CD1c-positive myeloid dendritic cell (primary cell): Measurements from ENCODE around the gene SLC6A3.
"Not testable (repeated sequence)": the region's sequence is repeated elsewhere in the genome, so short reads cannot be mapped to it uniquely, and the experiment has no call there.

Experiments used
- DNase-seq: peaks from one replicate; pipeline ENCODE4 v3.0.0-alpha.2; 2016; ENCODE audit errors: extremely low spot score

The SLC6A3 gene

DNA sequence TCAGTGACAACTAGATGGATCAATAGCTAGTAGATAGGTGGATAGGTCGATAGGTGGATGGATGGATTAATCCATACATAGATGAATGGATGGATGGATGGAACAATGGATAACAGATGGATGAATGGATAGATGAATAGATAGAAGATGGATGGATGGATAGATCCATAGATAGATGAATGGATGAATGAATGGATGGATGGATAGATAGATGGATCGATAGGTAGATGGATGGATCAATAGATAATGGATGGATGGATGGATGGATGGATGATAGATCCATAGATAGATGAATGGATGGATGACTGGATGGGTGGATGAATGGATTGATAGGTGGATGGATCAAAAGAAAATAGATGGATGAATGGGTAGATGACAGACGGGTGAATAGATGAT, 5.1 kb downstream of the SLC6A3 start:
- DNase-seq: no peak

DNA sequence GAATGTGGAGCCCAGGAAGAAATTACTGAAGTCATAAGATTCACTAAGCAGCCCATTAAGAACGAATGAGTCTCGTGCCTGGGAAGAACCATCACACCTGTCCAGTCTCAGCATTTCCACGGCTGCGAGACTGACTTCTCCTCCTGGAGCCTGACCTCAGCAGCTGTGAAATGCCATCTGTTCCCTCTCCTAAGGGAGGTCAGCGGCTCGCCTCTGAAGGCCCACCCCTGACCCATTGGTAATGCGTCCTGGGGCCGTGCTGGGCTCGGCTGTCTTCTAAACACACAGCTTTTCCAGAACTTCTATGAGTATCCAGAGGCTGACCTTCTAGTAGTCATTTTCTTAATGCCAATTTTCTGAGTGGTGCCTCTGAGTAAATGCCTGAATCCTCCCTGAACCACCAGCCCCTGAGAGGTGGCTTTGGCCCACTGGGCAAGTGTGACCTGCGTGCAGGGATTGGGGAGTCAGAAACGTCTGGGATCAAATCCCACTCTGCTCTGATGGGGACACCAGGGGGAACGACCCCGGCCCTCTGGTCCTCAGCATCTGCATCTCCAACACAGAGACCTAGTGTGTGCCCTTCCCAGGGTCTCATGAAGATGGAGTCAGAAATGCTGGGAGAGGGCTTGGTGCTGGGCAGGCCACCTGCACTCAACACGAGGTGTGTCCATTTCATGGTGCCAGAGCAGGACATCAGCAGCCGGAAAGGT, 5.7 kb downstream of the SLC6A3 start:
- no peak for DNase-seq

DNA sequence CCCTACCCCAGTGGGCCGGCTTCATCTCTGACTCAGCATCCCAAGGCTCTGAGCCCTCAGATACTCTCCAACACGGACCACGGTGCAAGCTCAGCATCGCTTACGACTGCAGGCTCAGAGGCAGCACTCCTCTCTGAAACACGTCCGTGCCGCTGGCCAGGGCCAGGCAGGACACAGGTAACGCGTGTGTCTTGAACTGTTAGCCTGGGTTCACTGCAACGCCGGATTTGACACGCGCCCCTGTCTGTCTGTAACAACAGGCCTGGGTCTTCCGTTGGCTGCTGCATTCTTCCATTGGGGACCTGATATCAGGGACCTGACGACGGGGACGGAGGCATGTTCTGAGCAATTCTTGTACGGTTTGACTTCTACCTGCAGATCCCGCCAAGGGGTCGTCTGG, 6.4 kb downstream of the SLC6A3 start:
- DNase-seq: no peak

DNA sequence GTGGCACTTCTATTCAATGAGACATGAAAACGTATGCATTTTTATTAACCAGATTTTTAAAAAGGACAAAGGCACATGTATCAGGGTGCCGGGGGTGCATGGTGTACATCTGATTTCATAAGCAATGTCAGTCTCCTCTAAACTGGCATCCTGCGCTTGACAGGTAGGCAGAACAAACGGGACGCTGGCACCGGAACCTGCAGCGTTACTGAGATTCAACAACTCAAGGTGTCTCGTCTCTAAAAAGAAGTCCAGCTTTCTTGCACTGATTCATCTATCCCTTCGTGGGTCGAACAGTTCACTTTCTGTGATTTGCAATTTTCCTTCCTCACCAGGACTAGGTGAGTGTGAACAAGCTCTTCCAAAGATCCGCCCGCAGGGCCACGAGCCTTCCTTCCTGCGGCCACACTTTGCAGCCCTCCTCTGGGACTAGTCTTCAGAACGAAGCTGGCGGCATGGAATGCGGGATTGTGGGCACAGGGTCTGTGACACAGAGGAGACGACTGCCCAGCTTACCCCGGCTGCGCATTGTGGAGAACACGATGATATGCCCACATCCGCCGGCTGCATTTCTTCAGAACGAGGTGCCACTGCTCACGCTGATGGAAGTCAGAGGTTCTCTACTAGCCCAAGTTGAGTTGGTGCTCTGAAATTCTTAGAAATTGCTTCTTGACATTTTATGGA, 7.2 kb downstream of the SLC6A3 start:
- no peak for DNase-seq

DNA sequence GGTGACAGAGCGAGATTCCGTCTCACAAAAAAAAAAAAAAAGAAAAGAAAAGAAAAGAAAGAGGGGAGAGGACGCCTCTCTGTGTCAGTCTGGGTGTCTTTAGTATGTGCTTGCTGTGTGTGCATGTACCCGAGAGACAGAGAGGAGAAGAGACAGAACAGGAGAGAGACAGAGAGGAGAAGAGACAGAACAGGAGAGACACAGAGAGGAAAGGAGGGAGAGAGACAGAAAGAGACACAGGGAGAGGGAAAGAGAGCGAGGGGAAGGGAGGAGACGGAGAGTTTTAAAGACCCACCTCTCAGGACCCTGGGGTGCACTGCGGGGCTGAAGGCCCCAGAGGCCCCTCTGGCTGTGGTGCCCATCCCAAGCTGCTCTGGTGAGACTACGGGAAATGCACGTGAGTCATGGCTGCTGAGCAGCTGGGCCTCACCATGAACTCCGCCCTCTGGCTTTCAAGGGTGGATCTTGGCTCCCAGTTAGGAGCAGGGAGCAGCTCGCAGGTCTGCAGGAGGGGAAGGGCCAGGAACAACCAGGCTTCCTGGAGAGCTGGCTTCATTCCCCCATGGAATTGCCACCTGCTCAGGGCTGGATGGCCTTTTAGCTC, 7.9 kb downstream of the SLC6A3 start:
- no peak for DNase-seq

DNA sequence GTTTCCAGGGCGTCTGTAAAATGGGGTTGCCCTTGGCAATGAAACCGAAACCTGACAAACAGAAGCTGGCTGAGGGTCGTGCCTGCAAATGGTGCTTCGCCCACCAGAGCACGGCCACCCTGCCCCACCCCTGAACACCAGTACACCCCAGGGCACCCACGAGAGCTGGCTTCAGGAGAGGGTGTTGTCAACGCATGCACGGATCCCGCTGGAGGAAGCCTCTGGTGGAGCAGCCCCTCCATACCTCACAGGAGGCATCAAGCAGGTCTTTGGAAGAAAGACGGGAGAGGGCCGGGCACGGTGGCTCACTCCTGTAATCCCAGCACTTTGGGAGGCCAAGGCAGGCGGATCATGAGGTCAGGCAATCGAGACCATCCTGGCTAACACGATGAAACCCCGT, 8.6 kb downstream of the SLC6A3 start:
- DNase-seq: no peak

DNA sequence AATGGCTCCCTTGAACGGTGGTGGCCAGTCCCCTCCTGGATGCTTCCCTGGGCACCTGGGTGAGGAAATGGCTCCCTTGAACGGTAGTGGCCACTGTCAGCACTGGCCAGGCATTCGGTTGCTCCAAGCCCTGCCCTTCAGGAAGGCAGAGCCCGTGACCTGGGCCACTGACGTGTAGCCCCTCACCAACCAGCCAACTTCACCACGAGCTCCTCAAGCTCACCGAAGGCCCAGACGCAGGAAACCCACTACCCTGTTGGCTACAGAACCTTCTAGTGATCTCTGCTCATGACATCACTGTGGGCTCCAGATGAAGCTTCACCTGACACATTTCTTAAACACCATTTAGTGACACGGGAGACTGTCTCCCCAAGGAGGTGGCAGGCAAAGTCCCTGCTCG, 9.2 kb downstream of the SLC6A3 start:
- no peak for DNase-seq

DNA sequence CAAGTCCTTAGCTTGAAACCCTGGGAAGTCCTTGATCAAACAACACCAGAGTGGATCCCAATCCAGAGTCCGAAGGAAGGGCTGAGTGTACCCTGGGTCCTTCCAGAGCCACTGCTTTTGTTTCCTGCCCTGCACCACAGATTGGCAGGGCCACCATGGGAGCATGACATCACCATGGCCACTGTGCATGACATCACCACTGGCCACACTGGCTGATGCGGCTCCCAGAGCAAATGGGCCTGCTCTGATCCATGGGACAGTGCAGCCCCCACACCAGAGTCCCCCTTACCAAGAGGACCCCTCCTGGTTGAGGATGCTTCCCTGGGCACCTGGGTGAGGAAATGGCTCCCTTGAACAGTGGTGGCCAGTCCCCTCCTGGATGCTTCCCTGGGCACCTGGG, 9.9 kb downstream of the SLC6A3 start:
- DNase-seq: no peak

DNA sequence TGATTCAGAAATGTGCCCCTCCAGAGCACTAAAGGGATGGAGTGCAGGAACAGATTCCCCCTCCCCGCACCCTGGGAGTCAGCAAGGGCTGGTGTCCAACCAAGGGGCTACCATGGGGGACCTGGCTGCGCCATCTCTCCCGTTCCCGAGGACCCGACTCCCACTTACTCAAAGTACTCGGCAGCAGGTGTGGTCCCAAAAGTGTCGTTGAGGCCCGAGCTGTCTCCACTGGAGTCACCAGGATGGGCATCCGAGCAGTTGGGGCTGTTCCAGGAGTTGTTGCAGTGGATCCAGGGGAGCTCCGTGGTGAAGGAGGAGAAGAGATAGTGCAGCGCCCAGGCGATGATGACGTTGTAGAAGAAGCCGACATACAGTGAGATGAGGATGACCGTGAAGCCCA, 12.9 kb downstream of the SLC6A3 start:
- no peak for DNase-seq

DNA sequence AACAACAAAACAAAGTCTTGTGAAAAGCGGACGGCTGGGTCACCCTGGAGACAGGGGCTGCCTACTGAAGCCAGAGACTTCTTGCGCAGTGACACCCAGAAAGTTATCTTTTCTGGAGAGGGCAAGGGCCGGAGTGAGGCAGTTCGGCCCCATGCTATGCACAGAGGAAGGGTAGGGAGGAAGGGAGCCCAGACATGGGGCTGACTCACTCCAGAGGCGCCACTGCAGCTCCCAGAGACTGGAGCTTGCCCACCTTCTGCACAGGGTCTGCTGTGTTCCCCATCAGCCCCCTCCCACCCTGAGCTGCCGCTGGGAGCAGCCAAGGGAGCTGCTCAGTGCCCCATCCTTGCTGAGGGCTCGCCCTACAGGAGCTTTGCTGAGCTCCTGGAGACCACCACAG, 13.3 kb downstream of the SLC6A3 start:
- DNase-seq: no peak

DNA sequence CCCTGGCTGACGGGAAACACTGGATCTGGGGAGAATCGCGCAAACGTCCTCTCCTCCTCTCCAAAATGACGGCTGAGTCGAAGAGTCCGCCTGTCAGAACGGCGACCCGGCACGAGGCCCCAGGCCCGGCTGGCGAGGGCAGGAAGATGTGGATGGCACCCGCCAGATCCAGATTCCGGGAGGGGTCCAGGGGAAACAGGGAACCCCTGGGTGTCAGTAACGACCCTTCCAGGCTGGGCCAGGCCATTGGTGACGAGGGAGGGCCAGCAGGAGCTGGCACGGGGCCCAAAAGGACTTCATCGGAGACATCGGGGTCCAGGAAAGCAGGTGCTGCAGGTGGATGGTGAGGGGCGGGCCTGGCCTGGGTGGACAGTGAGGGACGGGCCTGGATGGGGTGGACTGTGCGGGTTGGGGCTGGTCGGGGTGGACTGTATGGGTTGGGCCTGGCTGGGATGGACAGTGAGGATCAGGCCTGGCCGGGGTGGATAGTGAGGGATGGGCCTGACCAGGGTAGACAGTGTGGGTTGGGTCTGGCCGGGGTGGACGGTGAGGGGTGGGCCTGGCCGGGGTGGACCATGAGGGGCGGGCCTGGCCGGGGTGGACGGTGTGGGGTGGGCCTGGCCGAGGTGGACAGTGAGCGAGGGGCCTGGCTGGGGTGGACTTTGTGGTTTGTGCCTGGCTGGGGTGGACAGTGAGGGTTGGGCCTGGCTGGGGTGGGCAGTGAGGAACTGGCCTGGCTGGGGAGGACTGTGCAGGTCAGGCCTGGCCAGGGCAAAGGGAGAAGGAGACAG, 14.0 kb downstream of the SLC6A3 start:
- no peak for DNase-seq

DNA sequence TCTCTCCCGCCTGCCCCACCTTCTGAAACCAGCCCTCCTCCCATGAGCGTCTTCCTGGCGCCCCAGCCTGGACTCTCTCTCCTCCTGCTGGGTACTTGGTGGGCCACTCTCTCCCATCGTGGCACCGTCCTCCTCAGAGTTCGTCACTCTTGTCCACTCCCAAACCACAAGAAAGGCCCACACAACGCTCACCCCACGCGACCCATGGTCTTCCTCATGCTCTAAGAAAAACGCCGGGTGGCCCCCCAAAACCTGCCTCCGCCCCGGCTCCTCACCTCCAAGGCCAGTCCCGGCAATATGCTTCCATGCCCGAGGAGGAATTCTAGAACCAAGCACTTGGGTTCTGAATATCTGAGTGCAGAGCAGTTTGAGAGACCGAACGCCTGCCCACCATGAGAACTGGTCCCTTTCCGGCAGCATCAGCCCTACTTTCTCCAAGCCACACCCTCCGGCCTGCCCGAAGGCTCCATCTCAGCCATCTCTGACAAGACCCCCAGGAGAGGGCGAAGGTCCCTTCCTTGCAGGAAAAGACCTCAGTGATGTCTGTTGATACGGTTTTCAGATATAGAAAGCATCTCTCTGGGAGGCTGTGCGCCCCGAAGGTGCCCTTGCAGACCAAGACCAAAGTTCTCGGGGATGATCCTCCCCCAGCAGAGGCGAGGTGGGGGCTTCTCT, 15.0 kb downstream of the SLC6A3 start:
- DNase-seq: no peak

DNA sequence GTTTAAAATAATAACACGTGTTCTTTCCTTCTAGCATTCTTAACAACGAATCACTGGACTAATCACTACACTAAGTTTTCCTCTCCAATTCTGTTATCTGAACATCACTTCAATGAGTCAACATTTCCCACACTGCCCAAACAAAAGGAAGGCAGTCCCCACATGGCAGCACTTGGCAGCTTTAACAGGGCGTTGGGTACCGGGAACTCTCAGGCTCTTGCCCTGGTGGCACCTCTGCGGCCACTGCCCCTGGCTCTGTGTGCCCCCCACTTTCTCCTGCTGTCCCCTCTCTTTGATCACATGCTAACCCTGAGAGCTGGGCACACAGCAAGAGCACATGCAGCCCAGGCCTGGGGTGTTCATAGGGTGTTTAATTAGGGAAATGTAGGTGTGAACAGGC, 15.7 kb downstream of the SLC6A3 start:
- no peak for DNase-seq

DNA sequence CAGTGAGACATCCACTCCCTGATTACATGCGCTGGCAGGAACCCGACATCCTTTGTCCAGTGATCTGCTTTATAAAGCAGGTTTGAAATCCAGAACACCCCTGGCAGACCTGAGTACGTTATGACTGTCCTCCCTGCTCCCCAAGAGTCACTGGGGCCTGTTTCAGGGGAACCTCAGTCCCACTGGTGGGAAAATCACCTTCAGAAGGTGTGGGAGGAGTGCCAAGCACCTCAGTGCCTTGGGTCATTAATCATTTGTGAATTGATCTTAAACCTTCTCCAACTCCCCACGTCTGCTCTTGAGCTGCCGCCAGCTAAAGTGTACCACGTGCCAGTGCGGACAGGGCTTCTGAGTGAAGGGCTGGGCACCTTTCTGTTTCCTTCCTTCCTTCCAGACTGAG, 16.2 kb downstream of the SLC6A3 start:
- DNase-seq: no peak

DNA sequence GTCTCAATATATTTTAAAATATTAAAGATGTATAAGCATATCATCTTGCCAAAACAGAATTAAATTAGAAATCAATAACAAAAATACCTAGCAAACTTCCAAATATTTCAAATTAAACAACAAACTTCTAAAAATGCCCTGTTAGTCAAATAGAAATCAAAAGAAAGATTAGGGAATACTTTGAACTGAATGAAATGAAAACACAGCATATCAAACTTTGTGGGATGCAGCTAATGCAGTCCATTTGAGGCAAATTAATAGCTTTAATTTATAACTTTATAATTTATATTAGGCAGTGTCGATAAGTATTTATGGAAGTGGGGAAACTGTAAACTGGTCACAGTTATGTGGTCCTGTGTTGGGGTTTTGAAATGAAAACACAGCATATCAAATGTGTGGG, 17.1 kb downstream of the SLC6A3 start:
- DNase-seq: no peak

DNA sequence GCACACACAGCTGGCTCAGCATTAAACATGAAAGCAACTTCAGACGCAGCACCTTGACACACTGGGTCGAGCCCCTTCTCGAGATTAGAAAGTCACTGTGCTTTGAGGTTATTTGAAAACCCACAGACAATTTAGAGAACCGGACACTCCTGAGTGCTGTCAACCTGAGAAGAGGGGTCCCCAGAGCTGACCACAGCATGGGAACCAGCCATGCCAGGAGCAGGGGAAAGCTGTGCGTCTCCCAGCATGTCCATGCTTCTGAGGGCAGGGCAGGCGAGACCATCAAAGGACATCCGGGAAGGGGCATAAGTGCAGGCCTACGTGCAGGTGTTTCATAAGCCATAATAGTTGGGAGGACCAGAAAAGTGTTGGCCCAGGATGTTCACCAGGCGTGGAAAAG, 20.5 kb downstream of the SLC6A3 start:
- DNase-seq: no peak

DNA sequence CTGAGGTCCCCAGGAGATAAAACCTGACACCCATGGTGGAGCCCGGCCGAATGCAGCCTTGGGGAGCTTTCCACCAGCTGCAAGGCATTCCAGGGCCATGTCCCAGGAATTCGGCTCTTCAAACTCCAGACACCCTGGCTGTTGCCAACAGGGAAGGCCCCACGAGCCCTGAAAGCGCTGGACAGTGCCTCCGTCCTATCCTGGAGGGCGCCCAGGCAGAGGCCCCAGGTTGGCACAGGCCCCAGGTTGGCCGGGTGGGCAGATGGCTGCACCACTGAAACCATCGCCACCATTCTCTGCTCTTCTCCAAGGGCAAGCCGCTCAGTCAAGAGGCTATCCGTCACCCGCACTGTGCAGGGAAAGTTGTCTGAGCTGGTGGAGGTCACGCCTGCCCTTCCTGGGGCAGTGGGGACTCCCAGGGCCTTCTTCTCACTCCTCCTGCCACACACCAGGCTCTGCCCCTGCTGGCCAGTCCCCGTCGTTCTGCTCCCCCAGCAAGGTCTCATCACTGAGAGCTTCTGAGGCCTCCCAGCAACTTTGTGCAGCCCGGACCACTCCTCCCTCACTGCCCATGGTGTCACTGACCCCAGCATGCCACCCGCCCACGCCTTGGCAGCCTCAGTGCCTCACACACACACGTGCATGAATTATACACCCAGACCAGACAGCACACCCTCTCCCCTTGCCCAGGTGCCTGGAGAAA, 21.2 kb downstream of the SLC6A3 start:
- no peak for DNase-seq

DNA sequence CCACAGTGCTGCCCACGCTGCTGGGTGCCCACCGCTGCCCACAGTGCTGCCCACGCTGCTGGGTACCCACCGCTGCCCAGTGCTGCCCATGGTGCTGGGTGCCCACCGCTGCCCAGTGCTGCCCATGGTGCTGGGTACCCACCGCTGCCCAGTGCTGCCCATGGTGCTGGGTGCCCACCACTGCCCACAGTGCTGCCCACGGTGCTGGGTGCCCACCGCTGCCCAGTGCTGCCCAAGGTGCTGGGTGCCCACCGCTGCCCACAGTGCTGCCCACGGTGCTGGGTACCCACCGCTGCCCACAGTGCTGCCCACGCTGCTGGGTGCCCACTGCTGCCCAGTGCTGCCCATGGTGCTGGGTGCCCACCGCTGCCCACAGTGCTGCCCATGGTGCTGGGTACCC, 22.7 kb downstream of the SLC6A3 start:
- not testable (repeated sequence) for DNase-seq

DNA sequence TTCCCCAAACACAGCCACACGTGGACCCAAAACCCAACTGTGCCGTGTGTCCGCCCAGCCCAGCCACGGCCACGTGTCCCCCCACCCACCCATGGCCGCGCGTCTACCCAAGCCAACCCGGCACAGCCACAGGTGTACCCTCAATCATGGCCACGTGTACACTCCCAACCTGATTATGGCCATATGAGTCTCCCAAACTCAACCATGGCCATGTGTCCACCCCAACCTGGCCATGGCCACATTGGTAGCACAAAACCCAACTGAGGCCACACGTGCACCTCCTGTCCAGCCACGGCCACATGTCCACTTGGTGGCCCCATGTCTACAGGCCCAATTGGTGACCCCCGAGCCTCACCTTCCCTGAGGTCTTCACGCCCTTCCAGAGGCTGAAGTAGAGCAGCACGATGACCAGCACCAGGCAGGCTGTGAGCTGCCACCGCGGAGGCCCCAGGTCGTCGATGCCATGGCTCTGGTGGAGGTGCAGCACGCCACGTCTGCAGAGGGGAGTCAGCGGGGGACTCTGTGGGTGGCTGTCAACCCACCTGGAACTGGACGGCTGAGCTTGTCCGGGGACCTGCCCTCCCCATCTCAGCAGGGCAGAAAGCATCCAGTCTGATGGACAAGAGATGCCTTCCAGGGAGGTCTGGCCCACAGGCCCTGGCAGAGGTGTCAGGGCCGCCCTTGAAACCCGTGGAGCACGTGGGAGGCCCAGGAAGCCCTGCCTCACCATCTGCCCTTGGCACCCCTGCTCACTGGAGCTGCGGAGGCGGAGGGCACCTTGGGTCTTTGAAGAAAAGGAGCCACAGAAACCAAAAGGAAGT, 23.5 kb downstream of the SLC6A3 start:
- DNase-seq: no peak
